Activated T-cell treated with anti-CD3 and anti-CD28 coated beads, Interleukin-2, amount 50 U/mL, for 1 hour (primary cell): ENCODE data around the gene TEX9.
A peak's percentile ranks its signal among the peaks of the same experiment; 100 is the strongest.
"Not testable (repeated sequence)": the region's sequence is repeated elsewhere in the genome, so short reads cannot be mapped to it uniquely, and the experiment has no call there.

Experiments
- DNase-seq: peaks from one replicate; pipeline ENCODE4 v3.0.0-alpha.2; 2020

Gene TEX9

DNA sequence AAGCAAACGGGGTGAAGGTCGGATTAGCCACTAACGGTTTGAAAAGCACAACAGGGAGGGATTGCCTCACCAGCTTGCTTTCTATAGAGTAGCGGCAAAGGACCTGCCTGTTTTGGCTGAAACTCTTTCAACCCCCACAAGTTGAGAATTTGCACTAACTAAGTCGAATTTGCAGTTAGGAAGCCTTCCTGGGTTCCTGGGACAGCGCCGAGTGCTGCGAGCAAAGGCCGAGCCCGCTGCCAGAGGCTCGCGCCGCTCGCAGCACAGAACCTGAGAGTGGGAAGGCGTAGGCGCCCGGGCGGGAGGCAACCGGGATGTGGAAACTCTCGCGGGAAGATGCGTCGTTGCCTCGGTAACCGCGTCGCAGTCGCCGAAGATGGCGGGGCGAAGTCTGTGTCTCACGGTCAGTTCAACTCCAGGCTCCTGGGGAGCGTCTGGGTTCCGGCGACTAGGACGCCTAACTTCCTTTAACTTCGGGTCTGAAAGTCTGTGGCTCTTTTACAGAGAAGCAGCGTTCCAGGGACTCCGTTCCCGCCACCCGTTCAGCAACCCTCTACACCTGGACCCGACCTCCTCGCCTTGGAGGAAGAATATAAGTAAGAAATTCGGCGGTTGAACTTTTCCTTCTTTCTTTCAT is at the start of gene TEX9:
TEX9 (plus strand) TSS at position 352 of the 637 bp plus-strand sequence; CDS start at position 377, 25 bp downstream.
- DNase-seq = peak; percentile 59

GRCh38 chr15:56316561-56316960 is 48.7 kb upstream of the TEX9 start:
- DNase-seq = not testable (repeated sequence)

DNA sequence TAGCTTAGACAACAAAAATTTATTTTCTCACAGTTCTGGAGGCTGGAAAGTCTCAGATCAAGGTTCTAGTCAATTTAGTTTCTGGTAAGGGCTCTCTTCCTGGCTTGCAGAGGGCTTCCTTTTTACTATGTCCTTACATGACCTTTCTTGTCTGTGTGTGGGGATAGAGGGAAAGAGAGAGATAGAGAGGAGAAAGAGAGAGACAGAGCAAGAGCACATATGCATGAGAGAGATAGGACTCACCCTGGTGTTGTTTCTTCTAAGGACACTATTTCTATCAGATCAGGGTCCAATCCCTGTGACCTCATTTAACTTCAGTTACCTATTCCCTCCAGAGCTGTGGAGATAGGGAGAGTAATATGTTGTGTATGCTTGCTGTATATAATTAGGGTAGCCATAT is 44.9 kb upstream of the TEX9 start:
- no peak for DNase-seq

- no peak for DNase-seq
Measured at GRCh38 chr15:56320861-56321260, 44.4 kb upstream of the TEX9 start.

- DNase-seq = no peak
Measured at GRCh38 chr15:56322444-56322843, 42.8 kb upstream of the TEX9 start.

DNA sequence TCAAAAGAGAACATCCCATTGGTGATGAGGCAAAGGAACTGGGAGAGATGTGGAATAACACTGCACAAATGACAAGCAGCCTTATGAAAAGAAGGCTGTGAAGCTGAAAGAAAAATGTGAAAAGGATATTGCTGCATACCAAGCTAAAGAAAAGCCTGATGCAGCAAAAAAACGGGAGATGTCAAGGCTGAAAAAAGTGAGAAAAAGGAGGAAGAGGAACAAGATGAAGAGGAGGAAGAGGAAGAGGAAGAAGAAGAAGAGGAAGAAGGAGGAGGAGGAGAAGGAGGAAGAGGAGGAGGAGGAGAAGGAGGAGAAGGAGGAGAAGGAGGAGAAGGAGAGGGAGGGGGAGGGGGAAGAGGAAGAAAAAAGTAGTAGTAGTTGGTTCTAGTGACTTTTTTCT is 41.8 kb upstream of the TEX9 start:
- no peak for DNase-seq

DNA sequence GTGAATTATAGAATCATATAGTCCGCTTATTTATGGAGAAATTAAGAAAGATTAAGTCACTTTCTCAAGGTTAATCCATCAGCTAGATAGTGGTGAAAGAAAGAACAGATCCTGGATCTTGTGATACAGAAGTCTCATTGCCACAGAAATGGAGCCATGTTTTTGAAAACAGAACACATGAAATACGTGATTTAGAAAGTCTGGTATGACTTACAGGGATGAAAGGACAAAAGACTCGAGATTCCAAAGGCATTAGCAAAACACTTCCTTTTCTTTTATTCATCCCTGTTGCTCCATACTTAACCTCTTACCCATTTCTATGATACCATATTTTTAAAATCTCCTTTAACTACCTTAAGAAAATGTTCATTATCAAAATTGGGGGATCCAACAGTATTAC is 40.0 kb upstream of the TEX9 start:
- no peak for DNase-seq

DNA sequence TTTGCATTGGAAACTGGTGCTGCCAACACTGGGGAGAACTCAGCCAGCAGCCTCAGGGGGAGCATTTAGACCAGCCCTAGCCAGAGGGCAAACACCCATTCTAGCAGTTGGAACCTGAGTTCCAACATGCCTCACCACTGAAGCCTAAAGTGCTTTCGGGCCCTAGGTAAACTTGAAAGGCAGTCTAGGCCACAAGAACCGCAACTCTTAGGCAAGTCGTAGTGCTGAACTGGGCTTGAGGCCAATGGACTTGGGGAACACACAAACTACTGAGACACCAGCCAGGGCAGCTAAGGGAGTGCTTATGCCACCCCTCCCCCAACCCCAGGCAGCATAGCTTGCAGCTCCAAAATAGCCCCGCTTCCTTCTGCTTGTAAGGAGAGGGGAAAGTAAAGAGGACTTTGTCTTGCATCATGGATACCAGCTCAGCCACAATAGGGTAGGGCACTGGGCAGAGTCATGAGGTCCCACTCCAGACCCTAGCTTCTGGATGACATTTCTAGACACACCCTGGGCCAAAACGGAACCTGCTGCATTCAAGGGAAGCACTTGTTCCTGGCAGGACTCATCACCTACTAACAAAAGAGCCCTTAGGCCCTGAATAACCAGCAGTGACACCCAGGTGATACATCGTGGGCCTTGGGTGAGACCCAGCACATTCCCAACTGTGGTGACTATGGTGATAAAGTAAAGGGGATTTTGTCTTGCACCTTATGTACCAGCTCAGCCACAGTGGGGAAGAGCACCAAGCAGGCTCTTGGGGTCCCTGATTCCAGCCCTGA is 37.3 kb upstream of the TEX9 start:
- DNase-seq = no peak

GRCh38 chr15:56337084-56337725 is 28.0 kb upstream of the TEX9 start:
- DNase-seq = no peak

DNA sequence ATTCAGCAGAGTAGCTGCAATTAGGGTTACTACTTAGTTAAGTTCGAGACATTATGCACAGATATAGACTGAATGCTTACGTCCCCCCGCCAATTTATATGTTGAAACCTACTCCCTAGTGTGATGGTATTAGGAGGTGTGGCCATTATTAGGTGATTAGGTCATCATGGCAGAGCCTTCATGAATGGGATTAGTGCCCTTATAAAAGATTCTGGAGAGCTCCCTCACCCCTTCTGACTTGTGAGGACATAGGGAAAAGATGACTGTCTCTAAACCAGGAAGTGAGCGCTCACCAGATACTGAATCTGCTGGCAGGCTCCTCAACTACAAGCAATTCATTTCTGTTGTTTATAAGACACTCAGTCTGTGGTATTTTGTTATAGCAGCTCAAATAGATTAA is 25.6 kb upstream of the TEX9 start:
- DNase-seq = no peak

DNA sequence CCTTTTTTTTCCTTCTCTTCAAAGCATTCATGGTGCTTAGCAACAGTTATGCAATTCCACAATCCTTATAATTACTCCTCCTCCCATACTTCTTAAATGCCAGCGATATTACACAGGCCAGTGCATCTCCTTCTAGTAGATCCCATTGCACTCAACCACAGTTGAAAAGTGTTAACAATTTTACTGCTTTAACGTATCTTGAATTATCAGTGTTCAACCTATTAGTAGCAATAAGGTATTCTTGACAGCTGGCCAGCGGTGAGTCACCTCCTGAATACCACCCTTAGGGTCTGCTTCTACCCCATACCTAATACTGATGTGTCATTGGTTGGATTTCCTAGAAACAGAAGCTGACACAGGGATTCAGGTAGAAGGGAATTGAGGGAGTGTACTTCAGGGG is 24.0 kb upstream of the TEX9 start:
- no peak for DNase-seq

- no peak for DNase-seq
Measured at GRCh38 chr15:56342653-56343052, 22.6 kb upstream of the TEX9 start.

DNA sequence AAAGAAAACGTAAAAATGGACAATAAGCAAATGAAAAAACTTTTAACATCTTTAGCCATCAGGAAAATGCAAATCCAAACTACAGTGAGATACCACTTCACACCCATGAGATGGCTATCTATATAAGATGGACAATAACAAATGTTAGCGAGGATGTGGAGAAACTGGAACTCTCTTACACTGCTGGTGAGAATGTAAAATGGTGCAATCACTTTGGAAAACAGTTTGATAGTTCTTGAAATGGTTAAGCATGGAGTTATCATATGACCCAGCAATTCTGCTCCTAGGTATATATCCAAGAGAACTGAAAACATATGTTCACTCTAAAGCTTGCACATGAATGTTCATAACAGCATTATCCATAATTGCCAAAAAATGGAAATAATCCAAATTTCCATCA is 21.3 kb upstream of the TEX9 start:
- DNase-seq = no peak

DNA sequence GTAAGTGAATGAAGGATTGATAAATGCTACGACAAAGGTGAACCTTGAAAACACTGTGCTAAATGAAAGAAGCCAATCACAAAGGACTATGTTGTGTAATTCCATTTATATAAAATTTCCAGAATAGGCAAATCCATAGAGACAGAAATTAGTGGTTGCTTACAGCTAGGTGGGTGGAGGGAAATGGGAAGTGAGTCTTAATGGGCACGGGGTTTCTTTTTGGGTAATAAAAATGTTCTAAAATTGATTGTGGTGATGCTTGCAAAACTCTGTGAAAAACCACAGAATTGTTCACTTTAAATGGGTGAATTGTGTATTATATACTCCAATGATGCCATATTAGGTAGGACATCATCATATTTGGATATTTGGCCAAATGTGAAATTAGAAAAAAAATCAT is 20.9 kb upstream of the TEX9 start:
- DNase-seq = no peak

GRCh38 chr15:56346414-56346813 is 18.8 kb upstream of the TEX9 start:
- no peak for DNase-seq

DNA sequence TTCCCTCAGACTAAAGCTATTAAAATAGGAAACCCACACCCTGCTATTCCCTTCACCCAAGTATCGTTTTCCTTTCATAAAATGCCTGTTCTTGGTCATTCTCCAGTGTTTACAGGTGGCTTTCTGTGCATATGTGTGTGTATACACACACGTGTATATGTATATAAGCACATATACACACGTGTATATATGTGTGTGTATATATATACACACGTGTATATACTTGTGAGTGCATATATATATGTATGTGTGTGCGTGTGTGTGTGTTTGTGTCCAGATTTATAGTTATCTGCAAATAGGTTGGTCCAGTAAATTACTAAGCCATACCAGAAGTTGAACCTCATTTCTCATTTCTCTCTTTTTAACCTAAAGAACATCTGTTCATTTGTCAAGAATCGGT is 15.7 kb upstream of the TEX9 start:
- DNase-seq = no peak

DNA sequence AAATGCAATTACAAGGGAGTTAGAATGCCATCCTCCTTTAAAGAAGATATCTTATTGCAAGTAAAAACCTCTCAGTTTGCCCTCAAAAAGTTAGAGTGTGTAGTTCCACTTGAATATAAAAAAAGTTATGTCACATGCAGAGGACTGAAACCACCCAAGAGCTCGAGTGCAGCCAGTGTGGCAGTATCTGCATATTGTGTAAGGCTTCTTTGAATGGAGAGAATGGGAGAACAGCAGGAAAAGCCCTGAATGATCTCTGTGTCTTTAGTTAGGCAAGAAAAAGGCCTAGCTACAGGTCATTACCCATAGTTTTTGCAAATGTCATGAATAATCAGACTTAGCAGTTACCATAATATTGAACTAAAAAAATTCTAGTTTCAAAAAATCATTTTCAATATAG is 13.9 kb upstream of the TEX9 start:
- DNase-seq = no peak

GRCh38 chr15:56351957-56352506 is 13.2 kb upstream of the TEX9 start:
- no peak for DNase-seq

GRCh38 chr15:56353119-56353518 is 12.1 kb upstream of the TEX9 start:
- no peak for DNase-seq

DNA sequence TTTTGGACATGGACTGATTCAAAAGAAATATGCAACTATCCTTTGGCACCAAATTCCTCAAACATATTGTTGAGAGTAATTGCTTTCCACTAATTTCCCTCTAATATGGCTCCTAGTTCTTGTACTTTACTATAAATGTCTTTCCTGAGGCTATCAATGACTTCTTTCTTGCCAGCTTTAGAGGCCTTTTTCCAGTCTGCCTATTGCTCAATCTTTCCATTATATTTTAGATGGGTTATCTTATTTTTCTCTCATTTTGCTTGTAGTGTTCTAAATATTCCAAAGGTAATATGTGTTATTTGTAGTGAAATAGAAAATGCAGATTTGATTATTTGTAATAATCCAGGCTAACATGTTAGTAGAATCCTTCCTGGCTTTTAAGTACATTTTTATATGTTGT is 11.5 kb upstream of the TEX9 start:
- no peak for DNase-seq

DNA sequence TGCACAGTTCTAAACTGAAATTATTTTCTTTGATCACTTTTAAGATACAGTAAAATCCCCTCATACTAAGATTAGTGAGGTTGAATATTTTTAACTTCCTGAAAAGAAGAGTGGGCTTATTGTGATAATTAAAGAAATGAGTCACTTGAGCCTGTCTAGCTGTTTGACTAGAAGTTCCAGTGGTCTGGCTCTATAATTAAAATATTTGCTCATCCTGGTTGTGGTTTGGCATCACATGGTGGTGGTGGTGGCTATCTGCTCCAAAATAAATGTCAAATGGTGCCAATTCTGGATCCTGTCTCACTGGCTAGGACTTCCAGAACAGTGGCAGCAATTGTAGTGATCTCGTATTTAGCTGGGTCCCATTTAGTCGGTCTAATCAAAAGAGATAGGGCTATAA is 8.6 kb upstream of the TEX9 start:
- no peak for DNase-seq

DNA sequence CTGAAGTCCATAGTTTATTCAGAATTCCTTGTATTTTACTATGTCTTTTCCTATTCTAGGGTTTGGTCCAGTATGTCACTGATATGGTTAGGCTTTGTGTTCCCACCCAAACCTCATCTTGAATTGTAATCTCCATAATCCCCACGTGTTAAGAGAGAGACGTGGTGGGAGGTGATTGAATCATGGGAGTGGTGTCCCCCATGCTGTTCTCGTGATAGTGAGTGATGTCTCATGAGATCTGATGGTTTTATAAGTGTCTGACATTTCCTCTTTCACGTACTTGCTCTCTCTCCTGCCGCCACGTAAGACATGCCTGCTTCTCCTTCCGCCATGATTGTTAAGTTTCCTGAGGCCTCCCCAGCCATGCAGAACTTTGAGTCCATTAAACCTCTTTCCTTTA is 6.6 kb upstream of the TEX9 start:
- DNase-seq = no peak

GRCh38 chr15:56361987-56362386 is 3.2 kb upstream of the TEX9 start:
- no peak for DNase-seq

GRCh38 chr15:56366211-56366610 is 985 bp downstream of the TEX9 start:
- DNase-seq = no peak
